HG02610 (cell line): Measurements from ENCODE around the gene CERS3.

ENCODE experiments used
- ATAC-seq: cut with Tn5 transposase; IDR thresholded peaks from one replicate; pipeline ENCODE4 v1.9.1; 2021; ENCODE audit warnings: mild to moderate bottlenecking, moderate library complexity; ENCODE audit not compliant: unreplicated experiment

Gene CERS3

GRCh38 chr15:100531204-100531603 is 2.5 kb upstream of the CERS3 start:
- ATAC-seq, result no peak

- ATAC-seq, result no peak
These were observed 806 bp upstream of the CERS3 start for GRCh38 chr15:100529556-100529955.

- no peak for ATAC-seq
These were observed 2.7 kb downstream of the CERS3 start for GRCh38 chr15:100526027-100526481.

- ATAC-seq, result no peak
These were observed 3.3 kb downstream of the CERS3 start for GRCh38 chr15:100525436-100525835.

- no peak for ATAC-seq
These were observed 4.4 kb downstream of the CERS3 start for GRCh38 chr15:100524326-100524725.

- ATAC-seq, result no peak
These were observed 6.8 kb downstream of the CERS3 start for GRCh38 chr15:100521907-100522306.

- ATAC-seq, result no peak
These were observed 8.4 kb downstream of the CERS3 start for GRCh38 chr15:100520132-100520921.

GRCh38 chr15:100517846-100518245 is 10.9 kb downstream of the CERS3 start:
- ATAC-seq, result no peak

GRCh38 chr15:100516643-100517512 is 11.9 kb downstream of the CERS3 start:
- ATAC-seq, result no peak

- ATAC-seq, result no peak
These were observed 13.0 kb downstream of the CERS3 start for GRCh38 chr15:100515758-100516157.

- ATAC-seq, result no peak
These were observed 20.0 kb downstream of the CERS3 start for GRCh38 chr15:100508641-100509300.

- ATAC-seq, result no peak
These were observed 26.1 kb downstream of the CERS3 start for GRCh38 chr15:100502651-100503050.

- no peak for ATAC-seq
These were observed 27.6 kb downstream of the CERS3 start for GRCh38 chr15:100501117-100501516.

GRCh38 chr15:100500226-100500990 is 28.3 kb downstream of the CERS3 start:
- no peak for ATAC-seq

GRCh38 chr15:100495861-100496260 is 32.9 kb downstream of the CERS3 start:
- no peak for ATAC-seq

- no peak for ATAC-seq
These were observed 35.5 kb downstream of the CERS3 start for GRCh38 chr15:100493213-100493612.

- no peak for ATAC-seq
These were observed 44.3 kb downstream of the CERS3 start for GRCh38 chr15:100484443-100484842.

GRCh38 chr15:100483370-100483769 is 45.4 kb downstream of the CERS3 start:
- ATAC-seq, result no peak

- no peak for ATAC-seq
These were observed 51.9 kb downstream of the CERS3 start for GRCh38 chr15:100476805-100477204.

- no peak for ATAC-seq
These were observed 56.0 kb downstream of the CERS3 start for GRCh38 chr15:100472736-100473135.

GRCh38 chr15:100471933-100472332 is 56.8 kb downstream of the CERS3 start:
- ATAC-seq, result no peak
